Parathyroid adenoma (tissue), 2 donors: ENCODE data around the gene KPTN.
A peak's percentile ranks its signal among the peaks of the same experiment; 100 is the strongest.

Experiments
- H2AFZ ChIP-seq: fragments of 300-600 bp; sonication (generic); one replicate; pipeline ENCODE4 v1.7.0; 2017; ENCODE audit warnings: antibody characterized with exemption, mild to moderate bottlenecking
- H3K27ac ChIP-seq: fragments of 300-600 bp; sonication (generic); one replicate; pipeline ENCODE4 v1.7.0; 2017
- H3K27me3 ChIP-seq: fragments of 300-600 bp; sonication (generic); one replicate; pipeline ENCODE4 v1.7.0; 2017; ENCODE audit warnings: low read length; ENCODE audit not compliant: control insufficient read depth, insufficient read depth
- H3K36me3 ChIP-seq: fragments of 300-600 bp; sonication (generic); one replicate; pipeline ENCODE4 v1.7.0; 2017; ENCODE audit warnings: low read length; ENCODE audit not compliant: control insufficient read depth, insufficient read depth
- H3K4me1 ChIP-seq: fragments of 300-600 bp; sonication (generic); one replicate; pipeline ENCODE4 v1.7.0; 2017; ENCODE audit warnings: control low read depth
- H3K4me2 ChIP-seq: fragments of 300-600 bp; sonication (generic); one replicate; pipeline ENCODE4 v1.7.0; 2017; ENCODE audit warnings: low read length
- H3K4me3 ChIP-seq: fragments of 300-600 bp; sonication (generic); one replicate; pipeline ENCODE4 v1.7.0; 2017; ENCODE audit warnings: low read depth, low read length
- H3K79me2 ChIP-seq: fragments of 300-600 bp; sonication (generic); one replicate; pipeline ENCODE4 v1.7.0; 2017; ENCODE audit warnings: control low read depth
- H3K9ac ChIP-seq: fragments of 300-600 bp; sonication (generic); one replicate; pipeline ENCODE4 v1.7.0; 2017; ENCODE audit warnings: mild to moderate bottlenecking
- H3K9me3 ChIP-seq: fragments of 300-600 bp; sonication (generic); one replicate; pipeline ENCODE4 v1.7.0; 2017; ENCODE audit warnings: low read length; ENCODE audit not compliant: control insufficient read depth
- TF ChIP-seq, protein P1 (sequence below): fragments of 300-600 bp; sonication (generic); IDR thresholded peaks from one replicate; pipeline ENCODE4 v1.7.0; 2017; ENCODE audit warnings: antibody characterized with exemption, mild to moderate bottlenecking
- donor health status: primary hyperparathyroidism.

Gene KPTN

DNA sequence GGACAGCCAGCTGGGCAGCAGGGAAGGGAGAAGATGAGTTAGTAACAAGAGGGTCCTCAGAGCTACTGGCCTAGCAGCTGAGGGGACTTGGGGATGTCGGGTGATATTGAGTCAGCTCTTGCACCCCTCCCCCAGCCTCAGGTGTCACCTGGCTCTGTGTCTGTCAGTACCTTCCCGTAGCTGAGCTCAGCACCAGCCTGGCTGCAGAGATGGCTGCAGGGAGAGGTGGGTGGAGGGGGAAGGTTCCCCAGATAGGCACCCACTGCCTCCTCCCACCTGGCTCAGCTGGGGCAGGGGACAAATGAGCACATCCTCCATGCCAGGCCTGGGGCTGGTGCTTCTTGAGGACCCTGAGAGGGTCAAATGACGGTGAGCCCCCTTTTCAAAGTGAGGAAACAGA, 6.8 kb upstream of the KPTN start:
- no peak overlapping the region for H3K27ac ChIP-seq
- H3K9me3 ChIP-seq = no peaks in the 10 kb centered on the region
- TF ChIP-seq, protein P1, sequence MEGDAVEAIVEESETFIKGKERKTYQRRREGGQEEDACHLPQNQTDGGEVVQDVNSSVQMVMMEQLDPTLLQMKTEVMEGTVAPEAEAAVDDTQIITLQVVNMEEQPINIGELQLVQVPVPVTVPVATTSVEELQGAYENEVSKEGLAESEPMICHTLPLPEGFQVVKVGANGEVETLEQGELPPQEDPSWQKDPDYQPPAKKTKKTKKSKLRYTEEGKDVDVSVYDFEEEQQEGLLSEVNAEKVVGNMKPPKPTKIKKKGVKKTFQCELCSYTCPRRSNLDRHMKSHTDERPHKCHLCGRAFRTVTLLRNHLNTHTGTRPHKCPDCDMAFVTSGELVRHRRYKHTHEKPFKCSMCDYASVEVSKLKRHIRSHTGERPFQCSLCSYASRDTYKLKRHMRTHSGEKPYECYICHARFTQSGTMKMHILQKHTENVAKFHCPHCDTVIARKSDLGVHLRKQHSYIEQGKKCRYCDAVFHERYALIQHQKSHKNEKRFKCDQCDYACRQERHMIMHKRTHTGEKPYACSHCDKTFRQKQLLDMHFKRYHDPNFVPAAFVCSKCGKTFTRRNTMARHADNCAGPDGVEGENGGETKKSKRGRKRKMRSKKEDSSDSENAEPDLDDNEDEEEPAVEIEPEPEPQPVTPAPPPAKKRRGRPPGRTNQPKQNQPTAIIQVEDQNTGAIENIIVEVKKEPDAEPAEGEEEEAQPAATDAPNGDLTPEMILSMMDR = no peak
- peak overlapping the region; percentile 21 for H3K4me2 ChIP-seq
- H3K27me3 ChIP-seq = no peaks in the 10 kb centered on the region
- peaks cover 5% of the 10 kb centered on the region for H3K79me2 ChIP-seq
- H3K4me1 ChIP-seq = peaks cover 14% of the 10 kb centered on the region
- H3K9ac ChIP-seq = no peak overlapping the region
- H3K36me3 ChIP-seq = no peaks in the 10 kb centered on the region
- no peak overlapping the region for H2AFZ ChIP-seq
- no peak overlapping the region for H3K4me3 ChIP-seq

DNA sequence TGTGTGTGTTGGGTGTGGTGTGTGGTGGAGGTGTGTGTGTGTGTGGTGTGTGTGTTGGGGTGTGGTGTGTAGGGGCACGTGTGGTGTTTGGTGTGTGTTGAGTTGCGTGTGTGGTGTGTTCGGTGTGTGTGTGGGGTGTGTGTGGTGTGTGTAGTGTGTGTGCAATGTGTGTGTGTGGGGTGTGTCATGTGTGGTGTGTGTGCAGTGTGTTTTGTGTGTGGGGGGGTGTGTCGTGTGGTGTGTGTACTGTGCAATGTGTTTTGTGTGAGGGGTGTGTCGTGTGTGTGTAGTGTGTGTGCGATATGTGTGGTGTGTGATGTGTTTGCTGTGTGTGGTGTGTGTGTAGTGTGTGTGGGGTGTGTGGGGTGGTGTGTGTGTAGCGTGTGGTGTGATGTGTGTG, 6.0 kb upstream of the KPTN start:
- Histone ChIP-seq H3K4me1 (peaks cover 12% of the 10 kb centered on the region), H2AFZ (no peak overlapping the region)

DNA sequence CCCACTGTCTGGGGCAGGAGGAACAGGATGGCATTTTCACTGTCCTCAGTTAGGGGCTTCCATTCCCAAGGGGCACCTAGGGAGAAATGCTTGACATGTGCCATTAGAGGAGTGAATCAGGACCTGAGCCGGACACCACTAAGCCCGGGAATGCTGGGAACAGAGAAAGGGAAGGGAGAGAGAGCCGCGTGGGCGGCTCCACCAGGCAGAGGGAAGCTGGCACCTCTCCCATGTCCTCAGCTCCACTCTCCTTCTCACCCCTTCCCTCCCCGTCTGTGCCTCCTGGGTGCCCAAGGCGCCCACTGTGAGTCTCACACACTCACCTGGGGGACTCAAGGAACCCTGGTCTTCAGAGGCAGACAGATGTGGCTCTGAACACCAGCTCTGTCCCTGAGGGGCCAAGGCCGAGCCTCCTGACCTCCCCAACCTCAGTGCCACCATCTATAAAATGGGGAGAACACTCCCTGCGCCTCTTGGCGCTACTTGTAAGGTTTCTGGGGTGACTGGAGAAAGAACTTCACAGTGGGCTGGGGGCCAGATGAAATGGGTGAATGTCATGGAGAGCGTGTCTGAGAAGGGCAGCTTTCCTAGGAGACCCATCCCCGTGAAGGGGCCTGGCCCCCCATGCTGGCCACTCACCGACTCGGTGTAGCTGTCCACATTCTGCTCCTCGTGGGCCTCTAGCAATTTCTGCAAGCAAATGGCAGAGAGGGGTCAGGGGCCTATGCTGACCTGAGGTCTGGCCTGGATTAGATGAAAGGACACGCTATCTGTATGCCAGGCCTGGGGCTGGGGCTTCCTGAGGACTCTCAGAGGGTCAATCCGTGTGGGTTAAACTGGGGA, 5.3 kb upstream of the KPTN start:
- TF ChIP-seq, protein P1 = no peak
- no peak overlapping the region for H2AFZ ChIP-seq

More for the DNA sequence above, 6.0 kb upstream of the KPTN start:
- peaks cover 5% of the 10 kb centered on the region for H3K79me2 ChIP-seq
- no peak overlapping the region for H3K9ac ChIP-seq
- H3K27ac ChIP-seq = no peak overlapping the region
- no peaks in the 10 kb centered on the region for H3K36me3 ChIP-seq
- no peak overlapping the region for H3K4me3 ChIP-seq
- no peaks in the 10 kb centered on the region for H3K27me3 ChIP-seq
- TF ChIP-seq, protein P1 = no peak
- no peaks in the 10 kb centered on the region for H3K9me3 ChIP-seq
- H3K4me2 ChIP-seq = no peak overlapping the region

DNA sequence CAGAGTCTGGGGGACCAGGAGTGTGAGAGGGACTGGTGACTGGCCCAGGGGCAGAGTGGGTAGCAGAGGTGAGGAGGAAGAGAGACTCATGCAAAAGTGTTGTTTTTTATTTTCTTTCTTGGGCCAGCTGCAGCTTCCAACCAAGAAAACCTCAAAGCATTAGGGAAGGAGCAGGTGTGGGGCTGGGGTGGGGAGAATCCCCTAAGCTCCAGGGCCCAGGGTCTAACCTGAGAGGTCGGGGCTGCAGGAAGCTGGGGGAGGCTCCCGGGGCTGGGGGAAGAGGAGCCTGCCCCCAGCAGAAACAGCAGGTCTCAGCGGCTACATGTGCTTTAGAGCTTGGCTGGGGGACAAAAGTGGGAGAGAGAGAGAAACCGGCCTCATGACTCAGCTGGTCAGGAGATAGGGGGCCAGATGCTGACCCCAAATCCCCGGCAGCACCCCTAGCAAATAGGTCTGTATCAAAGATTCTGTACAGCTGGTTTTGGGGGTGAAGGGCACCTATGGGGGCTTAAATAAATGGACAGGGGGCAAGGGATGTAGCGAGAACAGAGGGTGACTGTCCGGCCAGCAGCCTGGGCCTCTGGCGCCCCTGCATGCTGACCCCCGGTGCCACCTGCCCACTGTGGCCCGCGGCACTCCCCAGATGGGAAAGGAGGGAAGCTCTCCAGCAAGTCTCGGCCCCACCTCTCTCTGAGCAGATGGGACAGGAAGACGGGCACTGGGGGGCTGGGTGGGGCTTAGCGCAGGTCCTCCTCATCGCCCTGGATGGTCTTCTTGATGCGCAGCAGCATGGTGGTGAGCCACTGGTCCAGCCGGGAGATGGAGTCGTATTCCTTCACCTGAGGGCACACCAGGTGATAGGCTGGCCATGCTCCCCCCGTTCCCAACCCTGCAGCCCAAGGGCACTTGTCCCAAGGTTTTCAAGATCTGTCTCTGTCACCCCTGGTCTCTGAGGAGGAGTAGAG, 3.8 kb upstream of the KPTN start:
- H3K4me3 ChIP-seq = no peak overlapping the region
- no peak overlapping the region for H3K27ac ChIP-seq
- H3K27me3 ChIP-seq = no peaks in the 10 kb centered on the region
- H3K79me2 ChIP-seq = no peaks in the 10 kb centered on the region
- H3K9ac ChIP-seq = no peak overlapping the region
- no peak overlapping the region for H2AFZ ChIP-seq
- no peaks in the 10 kb centered on the region for H3K9me3 ChIP-seq
- no peak overlapping the region for H3K4me2 ChIP-seq
- TF ChIP-seq, protein P1 = no peak
- no peaks in the 10 kb centered on the region for H3K36me3 ChIP-seq
- peaks cover 10% of the 10 kb centered on the region for H3K4me1 ChIP-seq

More for the DNA sequence above, 5.3 kb upstream of the KPTN start:
- H3K9ac ChIP-seq = no peak overlapping the region
- peaks cover 11% of the 10 kb centered on the region for H3K4me1 ChIP-seq
- H3K9me3 ChIP-seq = no peaks in the 10 kb centered on the region
- H3K79me2 ChIP-seq = peaks cover 5% of the 10 kb centered on the region
- no peak overlapping the region for H3K4me3 ChIP-seq
- no peak overlapping the region for H3K27ac ChIP-seq
- no peaks in the 10 kb centered on the region for H3K36me3 ChIP-seq
- H3K4me2 ChIP-seq = no peak overlapping the region
- no peaks in the 10 kb centered on the region for H3K27me3 ChIP-seq
